ENCODE results near the gene RNLS. TPM values are rescaled to one million over a fixed set of nuclear protein-coding genes. Genes with fewer than 3 reads are reported as not detected.

RNLS gene
- polyA plus RNA-seq, 3 donors = 3.3 to 3.9 (median 3.7) TPM

DNA sequence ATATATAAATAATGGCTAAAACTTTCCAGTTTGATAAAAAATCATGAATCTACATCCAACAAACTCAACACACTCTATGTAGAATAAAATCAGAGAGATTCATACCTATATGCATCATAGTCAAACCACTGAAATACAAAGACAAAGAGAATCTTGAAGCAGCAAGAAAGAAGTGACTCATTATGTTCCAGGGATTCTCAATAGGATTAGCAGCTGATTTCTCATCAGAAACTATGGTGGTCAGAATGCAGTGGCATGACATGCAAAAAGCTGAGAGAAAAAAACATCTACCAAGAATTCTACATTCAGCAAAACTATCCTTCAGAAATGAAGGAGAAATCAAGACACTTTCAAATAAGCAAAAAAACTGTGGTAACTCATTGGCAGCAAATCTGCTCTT, 187.4 kb downstream of the RNLS start:
- Mint-ChIP-seq H3K27me3 (ENCODE audit: low read depth in 3 of 3) (no peaks in the 10 kb centered on the region), H3K4me3 (no peak overlapping the region), H3K9me3 (peaks cover 18 to 40% (median 29%) of the 10 kb centered on the region in 7 donors), H3K4me1 (peaks cover 6% of the 10 kb centered on the region), H3K36me3 (peaks cover 0 to 2% of the 10 kb centered on the region in 2 donors), H3K27ac (no peak overlapping the region)
- Histone ChIP-seq H3K9me3 (replicated peaks in 1 of 2; ENCODE audit: control insufficient read depth in 1 of 2, insufficient read depth in 1 of 2, low read length in 2 of 2) (peaks cover 0 to 13% of the 10 kb centered on the region in 2 donors), H3K9ac (ENCODE audit: insufficient read depth, low read length, poor library complexity, severe bottlenecking) (no peak overlapping the region), H3K79me2 (ENCODE audit: insufficient read depth, low read length) (no peaks in the 10 kb centered on the region), H3K27ac (ENCODE audit: low read depth in 1 of 2, low read length in 2 of 2) (no peak overlapping the region), H3K4me1 (ENCODE audit: control insufficient read depth in 1 of 2, insufficient read depth in 2 of 2, low read length in 2 of 2) (peaks cover 3 to 5% of the 10 kb centered on the region in 2 donors), H3K36me3 (replicated peaks in 1 of 2; ENCODE audit: control insufficient read depth in 1 of 2, insufficient read depth in 2 of 2, low read length in 2 of 2) (no peaks in the 10 kb centered on the region), H3K4me3 (replicated peaks in 1 of 3; ENCODE audit: low read depth in 2 of 3, low read length in 3 of 3) (no peak overlapping the region), H2AFZ (ENCODE audit: insufficient read depth, low read depth, low read length, poor library complexity, severe bottlenecking) (no peak overlapping the region), H3K27me3 (ENCODE audit: control insufficient read depth in 2 of 2, insufficient read depth in 2 of 2, low read length in 2 of 2) (no peaks in the 10 kb centered on the region), H3K4me2 (replicated peaks; ENCODE audit: extremely low read depth, low read length, poor library complexity, severe bottlenecking) (no peak overlapping the region), H4K20me1 (ENCODE audit: insufficient read depth, low read length) (no peaks in the 10 kb centered on the region)
- DNase-seq = no peak
- intact Hi-C loops (cut with micrococcal nuclease) = no loop called here
- TF ChIP-seq, protein P1, sequence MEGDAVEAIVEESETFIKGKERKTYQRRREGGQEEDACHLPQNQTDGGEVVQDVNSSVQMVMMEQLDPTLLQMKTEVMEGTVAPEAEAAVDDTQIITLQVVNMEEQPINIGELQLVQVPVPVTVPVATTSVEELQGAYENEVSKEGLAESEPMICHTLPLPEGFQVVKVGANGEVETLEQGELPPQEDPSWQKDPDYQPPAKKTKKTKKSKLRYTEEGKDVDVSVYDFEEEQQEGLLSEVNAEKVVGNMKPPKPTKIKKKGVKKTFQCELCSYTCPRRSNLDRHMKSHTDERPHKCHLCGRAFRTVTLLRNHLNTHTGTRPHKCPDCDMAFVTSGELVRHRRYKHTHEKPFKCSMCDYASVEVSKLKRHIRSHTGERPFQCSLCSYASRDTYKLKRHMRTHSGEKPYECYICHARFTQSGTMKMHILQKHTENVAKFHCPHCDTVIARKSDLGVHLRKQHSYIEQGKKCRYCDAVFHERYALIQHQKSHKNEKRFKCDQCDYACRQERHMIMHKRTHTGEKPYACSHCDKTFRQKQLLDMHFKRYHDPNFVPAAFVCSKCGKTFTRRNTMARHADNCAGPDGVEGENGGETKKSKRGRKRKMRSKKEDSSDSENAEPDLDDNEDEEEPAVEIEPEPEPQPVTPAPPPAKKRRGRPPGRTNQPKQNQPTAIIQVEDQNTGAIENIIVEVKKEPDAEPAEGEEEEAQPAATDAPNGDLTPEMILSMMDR (IDR thresholded peaks at IDR 0.05) = no peak

DNA sequence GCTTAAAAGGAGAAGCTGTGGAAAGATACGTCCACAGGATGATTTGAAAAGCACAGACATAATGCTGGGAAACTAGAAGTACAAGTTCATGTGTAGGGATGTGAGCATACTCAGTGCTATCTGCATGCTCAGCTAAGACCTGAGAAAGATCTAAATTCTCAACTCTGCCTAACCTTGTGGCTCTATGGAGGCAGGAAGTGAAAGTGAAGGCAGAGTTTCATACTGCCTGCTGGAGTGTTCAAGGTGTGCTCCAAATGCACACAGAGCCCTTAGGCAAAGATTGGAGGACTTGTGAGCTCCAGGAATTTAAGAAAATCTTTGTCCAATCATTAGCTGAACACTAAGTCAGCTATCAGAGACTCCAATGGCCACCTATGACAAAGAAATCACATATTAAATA, 190.9 kb downstream of the RNLS start:
- Mint-ChIP-seq H3K36me3 (peaks cover 0 to 2% of the 10 kb centered on the region in 2 donors), H3K27me3 (ENCODE audit: low read depth in 3 of 3) (no peaks in the 10 kb centered on the region), H3K4me3 (no peak overlapping the region), H3K9me3 (peaks cover 14 to 26% (median 22%) of the 10 kb centered on the region in 7 donors), H3K4me1 (peaks cover 11% of the 10 kb centered on the region), H3K27ac (no peak overlapping the region)
- Histone ChIP-seq H3K27me3 (ENCODE audit: control insufficient read depth in 2 of 2, insufficient read depth in 2 of 2, low read length in 2 of 2) (no peaks in the 10 kb centered on the region), H3K4me2 (replicated peaks; ENCODE audit: extremely low read depth, low read length, poor library complexity, severe bottlenecking) (no peak overlapping the region), H3K36me3 (replicated peaks in 1 of 2; ENCODE audit: control insufficient read depth in 1 of 2, insufficient read depth in 2 of 2, low read length in 2 of 2) (no peaks in the 10 kb centered on the region), H3K9me3 (replicated peaks in 1 of 2; ENCODE audit: control insufficient read depth in 1 of 2, insufficient read depth in 1 of 2, low read length in 2 of 2) (peaks cover 0 to 13% of the 10 kb centered on the region in 2 donors), H3K4me1 (ENCODE audit: control insufficient read depth in 1 of 2, insufficient read depth in 2 of 2, low read length in 2 of 2) (peaks cover 7 to 18% of the 10 kb centered on the region in 2 donors), H3K27ac (ENCODE audit: low read depth in 1 of 2, low read length in 2 of 2) (no peak overlapping the region), H3K9ac (ENCODE audit: insufficient read depth, low read length, poor library complexity, severe bottlenecking) (no peak overlapping the region), H2AFZ (ENCODE audit: insufficient read depth, low read depth, low read length, poor library complexity, severe bottlenecking) (no peak overlapping the region), H4K20me1 (ENCODE audit: insufficient read depth, low read length) (no peaks in the 10 kb centered on the region), H3K4me3 (replicated peaks in 1 of 3; ENCODE audit: low read depth in 2 of 3, low read length in 3 of 3) (no peak overlapping the region), H3K79me2 (ENCODE audit: insufficient read depth, low read length) (no peaks in the 10 kb centered on the region)
- DNase-seq = no peak
- 38% methylated on average over 1 of the region's 1 CpG for WGBS (ENCODE audit: insufficient coverage)
- TF ChIP-seq, protein P1 (IDR thresholded peaks at IDR 0.05) = no peak
- intact Hi-C loops (cut with micrococcal nuclease) = no loop called here

All from CD14-positive monocyte (primary cell).